Measurements from ENCODE around the gene ZNF821. TPM values are rescaled to one million over a fixed set of nuclear protein-coding genes. Genes with fewer than 3 reads are reported as not detected.
A peak's percentile ranks its signal among the peaks of the same experiment; 100 is the strongest.

Gene ZNF821
- total RNA-seq, 1 donor from 2014 or later: 10.4 TPM

- Histone ChIP-seq H3K27ac (ENCODE audit: low read depth, low read length) (no peak overlapping the region), H3K36me3 (ENCODE audit: insufficient read depth, low read length) (peaks cover 14% of the 10 kb centered on the region), H3K4me3 (ENCODE audit: insufficient read depth, low read depth, low read length) (no peak overlapping the region), H2AFZ (ENCODE audit: low read depth, low read length) (no peak overlapping the region), H3K79me2 (ENCODE audit: insufficient read depth, low read length) (peaks cover 44% of the 10 kb centered on the region), H3K4me1 (ENCODE audit: insufficient read depth, low read length) (peaks cover 45% of the 10 kb centered on the region), H3K4me2 (ENCODE audit: low read length) (no peak overlapping the region), H3K9me3 (ENCODE audit: insufficient read depth, low read depth, low read length) (no peaks in the 10 kb centered on the region), H3K9ac (ENCODE audit: low read length) (no peak overlapping the region), H4K20me1 (ENCODE audit: insufficient read depth, low read length) (peaks cover 81% of the 10 kb centered on the region), H3K27me3 (ENCODE audit: insufficient read depth, low read length) (no peaks in the 10 kb centered on the region)
- FAIRE-seq: no peak
- Mint-ChIP-seq H3K9me3 (ENCODE audit: unreplicated experiment) (peaks cover 3% of the 10 kb centered on the region), H3K4me3 (ENCODE audit: unreplicated experiment) (no peak overlapping the region), H3K27ac (ENCODE audit: unreplicated experiment) (peak overlapping the region; percentile 34), H3K36me3 (ENCODE audit: low read depth, unreplicated experiment) (peaks cover 12% of the 10 kb centered on the region), H3K4me1 (ENCODE audit: low read depth, unreplicated experiment) (peaks cover 65% of the 10 kb centered on the region), H3K27me3 (ENCODE audit: low read depth, unreplicated experiment) (no peaks in the 10 kb centered on the region)
- no peak for DNase-seq (ENCODE audit: low read depth)
- no peak for TF ChIP-seq EZH2 (IDR thresholded peaks at IDR 0.05; ENCODE audit: insufficient read depth, low read length)
- TF ChIP-seq, protein P1, sequence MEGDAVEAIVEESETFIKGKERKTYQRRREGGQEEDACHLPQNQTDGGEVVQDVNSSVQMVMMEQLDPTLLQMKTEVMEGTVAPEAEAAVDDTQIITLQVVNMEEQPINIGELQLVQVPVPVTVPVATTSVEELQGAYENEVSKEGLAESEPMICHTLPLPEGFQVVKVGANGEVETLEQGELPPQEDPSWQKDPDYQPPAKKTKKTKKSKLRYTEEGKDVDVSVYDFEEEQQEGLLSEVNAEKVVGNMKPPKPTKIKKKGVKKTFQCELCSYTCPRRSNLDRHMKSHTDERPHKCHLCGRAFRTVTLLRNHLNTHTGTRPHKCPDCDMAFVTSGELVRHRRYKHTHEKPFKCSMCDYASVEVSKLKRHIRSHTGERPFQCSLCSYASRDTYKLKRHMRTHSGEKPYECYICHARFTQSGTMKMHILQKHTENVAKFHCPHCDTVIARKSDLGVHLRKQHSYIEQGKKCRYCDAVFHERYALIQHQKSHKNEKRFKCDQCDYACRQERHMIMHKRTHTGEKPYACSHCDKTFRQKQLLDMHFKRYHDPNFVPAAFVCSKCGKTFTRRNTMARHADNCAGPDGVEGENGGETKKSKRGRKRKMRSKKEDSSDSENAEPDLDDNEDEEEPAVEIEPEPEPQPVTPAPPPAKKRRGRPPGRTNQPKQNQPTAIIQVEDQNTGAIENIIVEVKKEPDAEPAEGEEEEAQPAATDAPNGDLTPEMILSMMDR (IDR thresholded peaks at IDR 0.05; ENCODE audit: insufficient read depth, low read depth, low read length): no peak
These were observed 47.6 kb upstream of the ZNF821 start for GRCh38 chr16:71931599-71931998.

DNA sequence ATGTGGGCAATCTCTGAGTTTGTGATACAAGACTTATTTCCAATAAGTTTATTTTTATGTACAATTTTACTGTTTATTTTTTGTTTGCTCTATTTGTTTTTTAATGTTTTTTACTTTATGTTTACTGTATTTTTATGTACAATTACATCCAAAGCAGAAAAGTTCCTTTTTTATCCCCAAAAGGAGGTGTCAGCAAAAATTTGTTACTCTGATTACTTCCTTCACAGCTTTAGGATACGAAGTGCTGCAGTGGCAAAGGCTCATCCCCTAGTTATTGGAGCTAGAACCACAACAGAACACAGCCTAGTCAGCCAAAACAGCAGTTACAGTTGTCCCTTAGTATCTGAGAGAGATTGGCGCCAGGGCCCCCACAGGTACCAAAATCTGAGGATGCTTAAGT lies 47.0 kb upstream of the ZNF821 start:
- no peak overlapping the region for H3K27ac ChIP-seq (ENCODE audit: low read depth, low read length)
- peaks cover 45% of the 10 kb centered on the region for H3K4me1 ChIP-seq (ENCODE audit: insufficient read depth, low read length)
- Mint-ChIP-seq H3K9me3 (ENCODE audit: unreplicated experiment) (peaks cover 3% of the 10 kb centered on the region), H3K4me3 (ENCODE audit: unreplicated experiment) (no peak overlapping the region), H3K27ac (ENCODE audit: unreplicated experiment) (peak overlapping the region; percentile 18), H3K4me1 (ENCODE audit: low read depth, unreplicated experiment) (peaks cover 66% of the 10 kb centered on the region), H3K36me3 (ENCODE audit: low read depth, unreplicated experiment) (peaks cover 14% of the 10 kb centered on the region), H3K27me3 (ENCODE audit: low read depth, unreplicated experiment) (no peaks in the 10 kb centered on the region)
- TF ChIP-seq, protein P1 (IDR thresholded peaks at IDR 0.05; ENCODE audit: insufficient read depth, low read depth, low read length): no peak
- no peak for TF ChIP-seq EZH2 (IDR thresholded peaks at IDR 0.05; ENCODE audit: insufficient read depth, low read length)
- H3K36me3 ChIP-seq (ENCODE audit: insufficient read depth, low read length): peaks cover 16% of the 10 kb centered on the region
- no peak overlapping the region for H3K4me2 ChIP-seq (ENCODE audit: low read length)
- peaks cover 80% of the 10 kb centered on the region for H4K20me1 ChIP-seq (ENCODE audit: insufficient read depth, low read length)
- no peak overlapping the region for H2AFZ ChIP-seq (ENCODE audit: low read depth, low read length)
- no peaks in the 10 kb centered on the region for H3K27me3 ChIP-seq (ENCODE audit: insufficient read depth, low read length)
- DNase-seq (ENCODE audit: low read depth) (no peak), FAIRE-seq (no peak)
- H3K79me2 ChIP-seq (ENCODE audit: insufficient read depth, low read length): peaks cover 44% of the 10 kb centered on the region
- no peaks in the 10 kb centered on the region for H3K9me3 ChIP-seq (ENCODE audit: insufficient read depth, low read depth, low read length)
- H3K9ac ChIP-seq (ENCODE audit: low read length): no peak overlapping the region
- H3K4me3 ChIP-seq (ENCODE audit: insufficient read depth, low read depth, low read length): no peak overlapping the region

DNA sequence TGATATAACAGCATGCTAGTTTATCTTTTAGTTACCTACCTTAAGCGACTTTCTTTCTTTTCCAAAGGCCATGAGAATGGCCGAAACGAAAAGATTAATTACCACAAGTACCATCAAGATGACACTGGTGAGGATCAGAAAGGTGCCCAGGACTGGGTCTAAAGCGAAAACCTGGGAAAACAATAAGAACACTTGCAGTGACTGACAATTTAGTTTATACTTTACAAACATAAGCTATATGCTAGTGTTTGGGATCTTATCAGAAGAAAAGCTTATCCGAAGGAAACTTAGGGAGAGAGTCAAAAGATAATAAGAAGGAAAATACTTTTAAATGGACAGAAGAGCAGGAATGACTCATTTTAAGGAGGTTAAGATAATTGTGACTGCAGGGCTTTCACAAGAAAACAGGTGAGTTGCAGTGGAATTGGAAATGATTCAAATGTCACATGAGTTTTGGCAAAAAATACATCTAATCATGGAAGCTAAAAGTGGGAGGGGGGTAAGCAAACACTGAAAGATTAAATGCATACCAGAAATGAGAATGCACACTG lies 46.1 kb upstream of the ZNF821 start:
- Histone ChIP-seq H3K36me3 (ENCODE audit: insufficient read depth, low read length) (peaks cover 19% of the 10 kb centered on the region), H3K9me3 (ENCODE audit: insufficient read depth, low read depth, low read length) (no peaks in the 10 kb centered on the region), H3K27me3 (ENCODE audit: insufficient read depth, low read length) (no peaks in the 10 kb centered on the region), H3K9ac (ENCODE audit: low read length) (no peak overlapping the region), H3K4me2 (ENCODE audit: low read length) (peak overlapping the region; percentile 15), H3K4me1 (ENCODE audit: insufficient read depth, low read length) (peaks cover 45% of the 10 kb centered on the region), H2AFZ (ENCODE audit: low read depth, low read length) (no peak overlapping the region), H3K79me2 (ENCODE audit: insufficient read depth, low read length) (peaks cover 46% of the 10 kb centered on the region), H3K27ac (ENCODE audit: low read depth, low read length) (no peak overlapping the region), H3K4me3 (ENCODE audit: insufficient read depth, low read depth, low read length) (no peak overlapping the region), H4K20me1 (ENCODE audit: insufficient read depth, low read length) (peaks cover 81% of the 10 kb centered on the region)
- FAIRE-seq (no peak), DNase-seq (ENCODE audit: low read depth) (no peak)
- Mint-ChIP-seq H3K27ac (ENCODE audit: unreplicated experiment) (peak overlapping the region; percentile 47), H3K36me3 (ENCODE audit: low read depth, unreplicated experiment) (peaks cover 10% of the 10 kb centered on the region), H3K9me3 (ENCODE audit: unreplicated experiment) (peaks cover 3% of the 10 kb centered on the region), H3K4me3 (ENCODE audit: unreplicated experiment) (peak overlapping the region; percentile 4), H3K27me3 (ENCODE audit: low read depth, unreplicated experiment) (no peaks in the 10 kb centered on the region), H3K4me1 (ENCODE audit: low read depth, unreplicated experiment) (peaks cover 60% of the 10 kb centered on the region)
- no peak for TF ChIP-seq EZH2 (IDR thresholded peaks at IDR 0.05; ENCODE audit: insufficient read depth, low read length)
- TF ChIP-seq, protein P1 (IDR thresholded peaks at IDR 0.05; ENCODE audit: insufficient read depth, low read depth, low read length): no peak
